GM04503 (cell line): ENCODE data around the gene MEGF6.

Experiments used
- DNase-seq: peaks from one replicate; pipeline ENCODE4 v3.0.0-alpha.2; 2012; ENCODE audit warnings: low read depth

MEGF6 gene

DNA sequence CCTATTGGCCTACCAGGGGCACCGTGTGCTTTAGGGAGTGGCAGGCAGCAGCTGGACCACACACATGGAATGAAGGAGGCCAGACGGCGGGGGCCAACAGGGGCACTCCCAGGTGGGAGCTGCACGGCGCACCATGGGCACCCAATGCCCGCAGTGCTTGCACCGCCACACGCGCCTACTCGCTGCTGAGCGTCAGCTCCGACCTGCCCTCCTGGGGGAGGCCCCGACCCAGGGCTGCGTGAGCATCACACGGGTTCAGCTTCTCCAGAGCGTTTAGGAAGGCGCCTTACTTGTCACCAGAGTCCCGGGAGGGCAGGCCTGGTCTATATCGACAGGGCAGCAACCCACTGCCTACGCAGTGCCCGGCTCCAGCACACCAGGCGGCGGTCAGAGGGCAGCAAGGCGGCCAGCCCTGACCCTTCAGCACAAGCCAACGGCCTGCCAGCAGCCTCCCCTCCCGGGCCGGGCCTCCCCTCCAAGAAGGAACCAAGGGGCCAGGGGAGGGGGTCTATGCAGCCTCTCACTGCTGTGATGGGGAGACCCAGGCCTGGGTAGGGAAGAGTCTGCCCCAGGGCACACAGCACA, 91.9 kb downstream of the MEGF6 start:
- no peak for DNase-seq

DNA sequence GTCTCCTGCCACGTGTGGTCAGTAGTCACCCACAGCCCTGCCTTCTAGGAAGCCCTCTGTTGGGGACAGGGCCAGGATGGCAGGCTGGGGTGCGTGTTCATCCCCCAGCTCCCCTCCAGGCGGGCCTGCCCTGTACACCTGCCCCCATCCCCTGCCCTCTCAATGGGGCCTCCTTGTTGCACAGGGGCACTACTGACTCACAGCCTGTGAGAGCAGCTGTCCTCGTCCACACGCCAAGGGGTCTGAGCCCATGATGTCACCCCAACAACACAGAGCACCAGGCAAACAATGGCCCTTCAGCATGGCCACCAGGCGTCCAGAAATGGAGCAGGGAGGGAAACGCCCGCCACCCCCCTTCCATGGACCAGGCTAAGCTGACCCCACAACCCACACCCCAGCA, 92.6 kb downstream of the MEGF6 start:
- no peak for DNase-seq

DNA sequence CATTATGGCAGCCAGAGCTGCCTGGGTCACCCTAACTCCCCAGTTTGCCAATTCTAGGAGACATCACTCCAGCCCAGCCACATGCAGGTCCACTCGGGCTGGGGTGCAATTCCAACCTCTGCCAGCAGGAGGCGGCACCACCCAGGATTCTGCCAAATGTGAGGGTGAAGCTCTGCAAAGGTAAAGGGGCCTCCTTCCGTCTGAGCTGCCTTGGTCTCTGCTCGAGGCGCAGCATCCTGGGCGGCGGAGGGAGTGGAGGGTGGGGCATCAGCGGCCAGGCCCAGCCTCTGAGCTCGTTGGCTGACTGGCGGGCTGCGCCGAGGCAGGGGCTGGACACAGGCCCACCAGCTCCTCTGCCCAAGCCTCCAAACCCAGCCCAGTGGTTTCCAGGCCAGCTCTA, 93.1 kb downstream of the MEGF6 start:
- no peak for DNase-seq

DNA sequence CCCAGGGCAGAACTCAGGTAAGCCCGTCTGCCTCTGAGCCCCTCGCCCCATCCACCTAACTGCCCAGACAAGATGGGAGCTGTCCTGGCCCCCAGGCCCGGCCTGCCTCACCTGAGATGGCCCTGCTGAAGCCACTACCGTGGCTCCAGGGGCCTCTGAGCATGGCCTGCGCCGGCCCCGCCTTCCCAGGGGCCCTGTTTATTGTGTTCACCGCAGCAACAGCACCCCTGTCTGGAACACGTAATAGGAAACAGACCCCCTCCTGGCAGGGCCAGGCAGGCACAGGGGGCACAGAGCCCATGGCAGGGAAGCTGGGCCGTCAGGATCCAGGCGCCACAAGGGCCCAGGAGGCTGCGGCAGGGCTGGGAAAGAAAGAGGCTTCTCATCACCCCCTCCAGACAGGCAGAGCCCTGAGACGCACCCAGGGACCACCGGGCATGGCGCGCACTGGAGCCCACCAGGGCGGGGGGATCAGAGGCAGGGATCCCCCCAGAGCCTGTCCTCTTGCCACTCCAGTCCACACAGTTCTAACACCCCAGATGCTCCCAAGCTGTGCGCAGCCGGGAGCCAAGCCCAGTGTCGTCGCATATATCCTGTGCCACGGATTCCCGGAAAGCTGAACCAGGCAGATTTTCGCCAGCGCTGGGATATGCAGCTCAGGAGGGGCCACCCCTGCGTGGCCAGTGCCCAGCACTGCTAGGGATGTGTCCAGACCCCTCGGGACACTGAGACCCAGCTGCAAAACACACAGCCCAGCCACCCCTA, 94.2 kb downstream of the MEGF6 start:
- no peak for DNase-seq

DNA sequence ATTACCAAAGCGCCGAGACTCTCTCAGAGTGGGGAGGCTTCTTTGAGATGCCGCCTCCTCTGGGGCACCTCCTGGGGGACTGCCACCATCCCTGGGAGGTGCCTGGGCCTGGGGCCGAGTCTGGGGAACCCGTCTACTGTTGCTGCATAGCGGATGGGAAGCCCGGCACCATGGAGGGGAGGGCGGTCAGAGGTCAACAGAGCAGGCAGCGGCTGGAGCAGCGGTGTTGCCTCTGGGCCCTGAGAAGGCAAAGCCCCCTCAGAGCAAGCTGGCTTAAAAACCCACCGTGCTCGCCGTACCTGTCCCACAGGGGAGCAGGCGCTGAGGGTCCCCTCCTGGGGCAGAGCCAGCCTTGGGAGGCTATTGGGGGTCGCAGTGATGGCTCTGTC, 94.8 kb downstream of the MEGF6 start:
- no peak for DNase-seq

DNA sequence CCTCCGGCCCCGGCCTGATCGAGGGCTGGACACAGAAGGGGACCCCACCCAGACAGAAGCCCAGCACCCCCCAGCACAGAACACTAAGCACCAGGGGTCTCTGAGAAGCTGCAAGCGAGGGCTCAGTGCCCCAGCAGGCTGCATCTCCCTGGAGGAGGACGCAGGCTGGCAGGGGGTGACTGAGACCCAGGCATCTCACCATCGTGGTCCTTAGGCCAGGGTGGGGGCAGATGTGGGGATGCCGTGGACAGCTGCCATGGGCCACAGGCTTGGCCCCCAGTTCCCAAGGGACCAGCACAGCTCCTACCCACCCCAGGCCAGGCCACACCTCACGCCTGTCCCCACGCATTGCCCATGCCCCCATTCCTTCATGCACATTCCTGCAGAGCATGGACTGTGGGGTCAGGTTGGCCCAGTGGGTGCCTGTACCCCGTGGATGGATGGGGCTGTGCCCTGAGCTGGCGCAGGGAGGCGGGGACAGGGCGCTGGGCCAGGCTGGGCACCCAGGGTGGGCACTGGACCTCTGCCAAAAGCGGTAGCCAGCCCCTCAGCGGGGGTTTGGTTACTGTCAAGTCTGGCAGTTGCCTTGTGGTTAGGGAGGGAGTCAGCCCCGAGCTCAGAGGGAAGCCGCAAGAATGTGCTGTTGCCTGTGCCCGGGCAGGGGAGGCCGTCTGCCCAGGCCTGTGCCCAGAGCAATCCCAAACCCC, 95.4 kb downstream of the MEGF6 start:
- no peak for DNase-seq

DNA sequence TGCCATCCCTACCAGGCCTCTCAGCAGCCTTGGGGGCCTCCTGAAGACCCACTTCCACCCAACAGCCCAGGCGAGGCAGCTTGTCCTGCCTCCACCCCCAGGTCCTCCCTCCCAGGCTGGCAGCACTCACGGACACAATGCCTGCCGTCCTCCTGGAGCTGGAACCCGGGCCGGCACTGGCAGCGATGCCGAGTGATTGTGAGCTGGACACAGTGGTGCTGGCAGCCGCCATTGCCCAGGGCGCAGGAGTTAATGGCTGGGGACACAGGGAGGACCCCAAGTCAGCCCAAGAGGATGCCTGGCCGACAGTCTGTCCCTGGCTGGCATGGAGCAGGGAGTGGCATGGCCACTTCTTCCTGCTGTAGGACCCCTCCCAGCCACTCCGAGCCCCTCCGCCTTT, 96.0 kb downstream of the MEGF6 start:
- no peak for DNase-seq

DNA sequence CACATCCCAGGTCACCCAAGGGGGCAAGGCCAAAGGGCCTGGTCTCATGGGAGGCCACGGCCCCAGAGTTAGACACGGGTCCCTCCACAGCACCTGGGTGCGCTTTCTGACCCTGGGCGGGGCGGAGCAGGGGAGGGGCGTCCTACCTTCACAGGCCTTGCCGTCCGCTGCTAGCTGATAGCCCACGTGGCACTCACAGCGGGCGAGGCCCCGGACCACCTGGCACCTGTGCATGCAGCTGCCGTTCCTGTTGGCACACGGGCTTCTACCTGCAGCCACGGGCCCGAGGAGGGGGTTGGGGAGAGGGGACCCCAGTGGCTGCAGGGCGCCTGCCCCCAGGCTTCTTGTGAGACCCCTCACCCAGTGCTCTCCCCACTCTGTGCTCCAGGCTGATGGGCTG, 96.9 kb downstream of the MEGF6 start:
- DNase-seq: no peak

DNA sequence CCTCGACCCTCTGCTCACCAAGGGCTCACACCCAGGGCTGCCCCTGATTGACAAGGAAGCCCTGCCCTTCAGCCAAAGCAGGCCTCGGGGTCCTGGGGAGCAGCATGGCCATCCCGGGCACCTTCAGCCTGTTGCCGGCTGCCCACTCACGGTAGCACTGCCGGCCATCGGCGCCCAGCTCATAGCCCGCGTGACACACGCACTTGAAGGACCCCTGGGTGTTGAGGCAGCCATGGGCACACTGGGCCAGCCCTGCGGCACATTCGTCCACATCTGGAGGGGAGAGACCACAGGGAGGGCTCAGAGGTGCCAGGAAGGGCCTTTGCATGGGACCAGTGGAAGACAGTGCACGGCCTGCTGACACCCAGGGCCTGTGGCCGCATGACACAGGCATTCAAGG, 99.5 kb downstream of the MEGF6 start:
- no peak for DNase-seq

DNA sequence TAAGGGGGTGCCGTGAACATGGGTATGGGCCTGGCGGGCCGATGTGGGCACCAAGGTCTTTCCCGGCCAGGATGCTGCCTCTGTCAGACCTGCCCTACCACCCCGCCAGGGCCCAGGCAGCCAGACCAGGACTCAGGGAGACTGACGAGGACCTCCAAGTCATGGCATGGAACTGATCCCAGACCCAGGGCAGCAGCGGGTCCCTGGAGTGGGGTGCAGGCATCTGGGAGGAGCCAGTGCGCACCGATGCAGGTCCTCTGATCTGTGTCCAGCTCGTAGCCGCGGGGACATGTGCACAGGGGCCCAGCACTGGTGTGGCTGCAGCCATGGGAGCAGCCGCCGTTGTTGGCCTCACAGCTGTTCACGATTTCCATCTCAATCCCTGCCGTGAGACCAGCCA, 100.0 kb downstream of the MEGF6 start:
- DNase-seq: no peak

DNA sequence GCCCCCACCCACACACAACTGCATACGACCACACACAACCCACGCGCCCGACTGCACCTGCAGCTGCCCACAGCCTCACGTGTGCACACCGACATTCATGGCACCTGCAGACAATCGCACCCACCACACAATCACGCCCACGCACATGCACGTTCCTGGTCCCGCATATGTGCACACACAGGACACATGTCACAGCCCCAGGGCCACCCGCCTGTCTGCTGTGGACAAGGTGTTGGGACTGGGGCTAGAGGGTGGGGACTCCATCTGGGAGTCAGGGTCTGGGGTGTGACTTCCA, 100.4 kb downstream of the MEGF6 start:
- no peak for DNase-seq

DNA sequence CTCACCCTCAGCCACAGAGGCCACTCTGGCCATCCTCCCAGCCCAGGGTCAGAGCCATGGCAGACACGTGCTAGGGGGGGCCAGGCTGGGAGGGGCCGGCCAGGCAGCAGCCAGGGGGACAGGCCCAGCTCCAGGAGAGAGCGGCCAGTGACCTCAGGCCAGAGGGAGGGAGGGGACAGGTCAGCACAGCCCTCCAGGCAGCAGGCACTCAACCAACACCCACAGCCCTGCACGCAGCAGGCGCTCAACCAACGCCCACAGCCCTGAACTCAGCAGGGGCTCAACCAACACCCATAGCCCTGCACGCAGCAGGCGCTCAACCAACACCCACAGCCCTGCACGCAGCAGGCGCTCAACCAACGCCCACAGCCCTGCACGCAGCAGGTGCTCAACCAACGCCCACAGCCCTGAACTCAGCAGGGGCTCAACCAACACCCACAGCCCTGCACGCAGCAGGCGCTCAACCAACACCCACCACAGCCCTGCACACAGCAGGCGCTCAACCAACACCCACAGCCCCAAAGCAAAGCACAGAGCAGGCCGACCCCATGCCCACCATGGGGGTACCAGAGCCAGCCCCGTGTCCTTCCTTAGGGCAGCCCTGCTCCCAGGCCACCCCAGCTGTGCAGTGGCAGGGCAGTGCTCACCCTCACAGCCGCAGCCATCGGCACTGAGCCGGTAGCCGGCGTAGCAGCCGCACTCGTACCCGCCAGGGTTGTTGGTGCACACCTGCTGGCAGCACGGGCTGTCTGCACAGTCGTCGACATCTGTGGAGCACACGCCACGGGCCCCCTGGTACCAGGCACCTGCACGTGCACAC, 101.0 kb downstream of the MEGF6 start:
- DNase-seq: no peak

DNA sequence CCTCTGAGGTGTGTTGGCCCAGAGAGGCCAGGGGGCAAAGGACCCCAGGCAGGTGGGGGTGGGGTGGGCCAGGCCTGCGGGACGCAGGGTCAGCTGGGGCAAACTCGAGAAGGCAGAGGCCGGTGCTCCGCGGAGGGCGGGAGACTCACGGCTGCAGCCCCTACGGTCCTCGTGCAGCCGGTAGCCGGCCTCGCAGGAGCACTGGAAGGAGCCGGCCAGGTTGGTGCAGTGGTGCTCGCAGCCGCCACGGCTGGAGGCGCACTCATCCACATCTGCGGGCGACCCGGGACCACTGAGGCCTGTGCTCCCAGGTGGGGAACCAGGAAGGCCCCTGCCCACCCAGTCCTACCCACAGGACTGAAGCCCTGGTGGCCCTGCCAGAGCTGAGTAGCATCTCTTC, 101.6 kb downstream of the MEGF6 start:
- no peak for DNase-seq

DNA sequence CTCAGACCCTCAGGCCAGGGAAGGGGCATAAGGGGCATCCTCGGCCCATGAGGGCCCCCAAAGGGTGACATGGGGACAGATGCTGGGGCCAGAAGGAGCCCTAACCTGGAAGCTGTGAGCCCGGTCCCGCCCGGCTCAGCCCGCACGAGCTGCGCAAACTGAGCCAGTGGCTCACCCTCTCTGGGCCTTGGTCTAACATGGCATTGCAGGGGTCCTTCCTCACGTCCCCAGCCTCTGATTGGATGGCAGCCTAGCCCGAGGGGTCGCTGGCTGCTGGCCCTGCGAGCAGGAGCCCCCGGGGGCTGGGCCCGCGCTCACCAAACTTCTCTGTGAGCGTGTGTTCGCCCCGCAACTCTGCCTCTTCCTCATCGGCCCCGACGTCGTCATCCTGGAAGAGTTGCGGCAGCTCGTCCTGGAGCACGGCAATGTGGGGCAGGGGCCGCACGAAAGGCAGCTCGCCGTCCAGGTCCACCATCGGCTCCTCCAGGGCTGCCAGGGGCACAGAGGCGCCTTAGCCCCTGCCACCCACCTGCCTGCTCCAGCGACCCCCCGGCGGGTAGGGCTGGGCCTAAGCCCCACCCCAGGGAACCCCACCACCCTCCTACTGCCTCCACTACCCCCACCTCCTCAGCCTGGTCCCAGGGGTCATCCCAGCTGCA, 102.4 kb downstream of the MEGF6 start:
- DNase-seq: no peak

DNA sequence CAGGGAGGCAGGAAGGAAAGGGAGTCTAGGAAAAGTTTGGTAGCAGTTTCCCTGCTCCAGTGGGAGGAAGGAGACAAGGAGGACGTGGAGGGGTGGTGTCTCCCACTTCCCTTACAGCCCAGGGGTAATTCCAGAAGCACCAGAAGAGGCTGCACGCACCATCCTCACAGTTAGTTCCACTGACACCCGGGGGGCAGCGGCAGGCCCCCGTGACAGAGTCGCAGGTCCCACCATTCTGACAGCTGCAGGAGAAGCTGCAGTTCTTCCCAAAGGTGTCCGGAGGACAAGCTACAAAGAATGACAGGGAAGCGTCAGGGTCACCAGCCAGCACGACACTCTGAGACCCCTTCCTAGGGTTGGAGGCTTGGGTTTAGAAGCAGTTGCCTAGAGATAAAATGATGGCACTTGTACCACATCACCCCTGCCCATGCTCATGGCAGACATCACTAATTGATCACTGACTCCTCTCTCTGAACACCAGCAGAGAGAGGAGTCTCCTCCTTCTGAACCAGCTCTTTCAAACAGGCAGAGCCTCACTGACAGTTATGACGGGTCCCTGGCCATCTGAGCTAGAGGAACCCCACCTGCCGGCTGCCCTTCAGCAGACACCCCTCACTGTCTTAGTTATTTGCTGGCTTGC, 103.6 kb downstream of the MEGF6 start:
- no peak for DNase-seq

DNA sequence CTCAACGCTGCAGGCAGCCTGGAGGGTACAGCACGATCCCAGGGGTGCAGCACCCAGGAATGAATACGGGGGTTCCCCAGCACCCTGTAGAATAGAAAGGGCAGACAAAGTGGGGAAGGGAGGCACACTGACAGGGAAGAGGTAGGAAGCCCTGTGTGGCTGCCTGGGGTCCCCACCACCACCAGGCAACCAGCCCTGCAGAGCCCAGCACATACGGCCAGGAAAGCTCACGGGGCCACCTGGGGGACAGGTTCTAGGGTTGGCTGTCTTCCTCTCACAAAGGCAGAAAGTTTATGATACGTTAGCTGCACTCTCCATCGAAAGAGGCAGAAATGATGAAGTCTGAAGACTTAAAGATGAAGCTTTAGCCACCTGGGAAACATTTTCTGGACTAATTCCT, 104.4 kb downstream of the MEGF6 start:
- DNase-seq: no peak

DNA sequence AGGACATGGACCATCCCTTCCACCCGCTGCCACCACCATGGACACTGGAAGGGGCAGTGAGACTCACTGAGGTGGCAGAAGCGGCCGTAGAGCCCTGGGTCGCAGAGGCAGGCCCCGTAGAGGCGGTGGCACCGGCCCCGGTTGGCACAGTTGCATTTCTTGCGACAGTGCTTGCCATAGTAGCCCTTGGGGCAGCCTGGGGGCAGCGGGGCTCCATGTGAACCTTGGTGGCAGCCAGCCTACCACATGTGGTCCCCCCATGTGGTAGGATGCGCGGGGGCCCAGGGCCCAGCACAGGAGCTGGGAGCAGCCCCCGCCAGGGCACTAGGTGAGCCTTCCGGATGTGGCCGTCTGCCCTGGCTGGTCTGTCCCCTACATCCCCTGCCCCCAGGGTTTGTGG, 105.3 kb downstream of the MEGF6 start:
- no peak for DNase-seq

DNA sequence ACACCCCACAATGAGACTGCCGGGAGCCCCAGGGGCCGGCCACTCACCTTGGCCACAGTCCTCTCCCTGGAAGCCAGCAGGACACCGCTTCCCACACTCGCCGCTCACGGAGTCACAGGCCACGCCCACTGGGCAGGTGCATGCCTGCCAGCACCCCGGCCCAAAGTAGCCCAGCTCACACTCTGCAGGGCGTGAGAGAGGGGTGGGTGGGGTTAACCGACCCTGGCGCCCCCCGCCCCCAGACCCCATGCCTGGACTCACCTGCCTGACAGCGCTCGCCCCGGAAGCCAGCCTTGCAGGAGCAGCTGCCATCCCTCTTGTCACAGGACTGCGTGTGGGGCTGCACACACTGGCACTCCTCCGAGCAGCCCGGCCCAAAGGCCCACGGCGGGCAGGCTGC, 106.1 kb downstream of the MEGF6 start:
- DNase-seq: no peak

DNA sequence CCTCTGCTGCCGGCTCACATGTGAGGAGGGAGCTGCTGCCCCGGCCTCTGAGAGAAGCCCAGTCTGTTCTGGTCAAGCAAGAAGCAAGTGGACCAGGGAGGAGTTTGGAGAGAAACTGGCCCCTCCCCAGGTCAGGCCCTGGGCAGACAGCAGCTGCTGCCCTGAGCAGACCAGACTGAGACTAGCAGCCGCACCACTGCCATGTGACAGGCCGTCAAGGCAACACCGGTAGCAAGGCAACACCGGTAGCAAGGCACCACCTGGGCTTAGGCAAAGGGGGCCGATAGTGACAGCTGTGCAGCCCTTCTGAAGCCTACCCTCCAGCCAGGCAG, 106.5 kb downstream of the MEGF6 start:
- DNase-seq: no peak

DNA sequence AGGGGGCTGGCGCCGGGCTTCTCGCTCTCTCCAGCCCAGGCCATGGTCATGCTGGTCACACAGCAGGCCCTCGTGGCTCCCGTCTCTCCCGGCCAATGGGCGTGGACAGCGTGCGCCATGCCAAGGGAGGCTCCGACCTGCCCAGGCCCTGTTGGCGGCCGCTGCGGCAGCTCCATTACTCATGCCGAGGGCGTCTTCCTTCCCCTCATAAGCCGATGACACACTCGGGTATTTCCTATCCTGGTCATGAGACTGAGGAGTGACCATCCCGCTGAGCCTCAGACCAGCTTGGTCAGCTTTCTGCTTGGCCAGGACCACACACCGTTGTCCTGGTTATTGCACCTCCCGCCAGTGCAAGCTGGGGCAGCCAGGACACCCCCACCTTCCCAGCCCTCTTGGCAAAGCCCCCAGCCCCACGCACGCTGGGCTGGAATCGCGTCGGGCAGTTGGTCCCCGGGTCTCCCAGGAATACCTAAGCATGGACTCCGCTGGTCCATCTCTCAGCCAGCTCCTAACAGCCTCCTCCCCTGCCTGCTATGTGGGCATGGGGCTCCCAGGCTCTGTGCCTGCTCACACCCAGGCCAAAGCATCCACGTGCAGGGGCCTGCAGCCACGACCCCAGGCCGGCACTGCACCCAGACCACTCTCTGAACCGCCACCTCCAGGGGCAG, 107.0 kb downstream of the MEGF6 start:
- peak; percentile 94 for DNase-seq

DNA sequence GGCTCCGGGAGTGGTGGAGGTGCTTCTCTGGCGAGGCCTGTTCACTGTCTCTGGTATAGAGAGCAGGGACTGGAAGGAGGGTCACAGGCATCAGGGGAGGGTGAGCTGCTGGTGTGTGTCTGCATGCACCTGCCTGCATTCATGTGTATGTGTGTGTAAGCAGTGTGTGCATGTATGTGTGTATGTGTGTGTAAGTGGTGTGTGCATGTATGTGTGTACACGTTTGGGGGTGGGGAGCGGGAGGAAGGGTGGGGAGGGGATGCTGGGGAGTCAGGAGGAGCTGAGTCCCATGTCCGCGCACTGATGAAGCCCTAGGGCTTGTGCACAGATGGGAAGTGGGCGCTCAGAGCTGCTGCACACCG, 107.8 kb downstream of the MEGF6 start:
- DNase-seq: no peak
